Fibroblast of lung (primary cell): ENCODE measurements around the gene GPR137C. TPM values are rescaled to one million over a fixed set of nuclear protein-coding genes. Genes with fewer than 3 reads are reported as not detected.

ENCODE experiments used
- DNase-seq, 2 donors: peaks; one replicate each; pipeline versions ENCODE4 v3.0.0 to v3.0.0-alpha.2; 2010; ENCODE audit warnings: low read depth in 2 of 2
- H2AFZ ChIP-seq: 2 replicates; pipeline ENCODE4 v1.5.1; 2012; ENCODE audit warnings: low read length, control low read depth, inconsistent platforms
- H3K27ac ChIP-seq: 2 replicates; pipeline ENCODE4 v1.5.1; 2011; ENCODE audit warnings: low read length, control low read depth; ENCODE audit not compliant: insufficient read depth
- H3K27me3 ChIP-seq: 2 replicates; pipeline ENCODE4 v1.5.1; 2011; ENCODE audit warnings: mild to moderate bottlenecking, low read length; ENCODE audit not compliant: control insufficient read depth, insufficient read depth
- H3K36me3 ChIP-seq: 2 replicates; pipeline ENCODE4 v1.5.1; 2011; ENCODE audit warnings: low read length; ENCODE audit not compliant: control insufficient read depth, insufficient read depth
- H3K4me1 ChIP-seq: 2 replicates; pipeline ENCODE4 v1.5.1; 2011; ENCODE audit warnings: low read length; ENCODE audit not compliant: control insufficient read depth, insufficient read depth; ENCODE audit errors: extremely low read depth
- H3K4me2 ChIP-seq: 2 replicates; pipeline ENCODE4 v1.5.1; 2011; ENCODE audit warnings: low read length, control low read depth; ENCODE audit not compliant: insufficient read depth; ENCODE audit errors: extremely low read depth
- H3K4me3 ChIP-seq, 4 experiments: fragments of 200-600 bp in 1 of 4; sonication (generic) in 1 of 4; replicated peaks in 1 of 4; 2 replicates each; pipeline ENCODE4 v1.5.1; 2011 to 2016; ENCODE audit warnings: low read length in 4 of 4, low read depth in 3 of 4, mild to moderate bottlenecking in 3 of 4, control low read depth in 2 of 4, inconsistent platforms in 1 of 4, mixed read lengths in 1 of 4; ENCODE audit not compliant: insufficient read depth in 1 of 4; ENCODE audit errors: control extremely low read depth in 1 of 4
- H3K79me2 ChIP-seq: 2 replicates; pipeline ENCODE4 v1.5.1; 2012; ENCODE audit warnings: mild to moderate bottlenecking, low read length, inconsistent platforms; ENCODE audit not compliant: control insufficient read depth, insufficient read depth
- H3K9ac ChIP-seq: 2 replicates; pipeline ENCODE4 v1.5.1; 2011; ENCODE audit warnings: mild to moderate bottlenecking, low read length, control low read depth; ENCODE audit not compliant: insufficient read depth
- H3K9me3 ChIP-seq: 2 replicates; pipeline ENCODE4 v1.5.1; 2012; ENCODE audit warnings: low read depth, low read length; ENCODE audit not compliant: control insufficient read depth, insufficient read depth
- H4K20me1 ChIP-seq: 2 replicates; pipeline ENCODE4 v1.5.1; 2011; ENCODE audit warnings: low read length; ENCODE audit not compliant: control insufficient read depth, insufficient read depth; ENCODE audit errors: extremely low read depth
- CTCF ChIP-seq, 2 donors: IDR thresholded peaks in 1 of 2; conservative IDR thresholded peaks in 1 of 2; 1 replicate in 1 of 2; 2 replicates in 1 of 2; pipeline ENCODE4 v1.5.1; 2011 to 2012; ENCODE audit warnings: low read length in 2 of 2, control low read depth in 1 of 2, inconsistent platforms in 1 of 2, low read depth in 1 of 2, mild to moderate bottlenecking in 1 of 2
- EZH2 ChIP-seq: IDR thresholded peaks from 2 replicates; pipeline ENCODE4 v1.5.1; 2012; ENCODE audit warnings: low read length, control low read depth, mild to moderate bottlenecking; ENCODE audit errors: missing control alignments
- polyA plus RNA-seq, 2 donors: library from polyadenylated mRNA; depleted of rRNA in 1 of 2; stranded (reverse) in 1 of 2; unstranded in 1 of 2; fragments of >200 nt; gene quantifications; 2 replicates each; pipeline ENCODE4 v1.2.1, GENCODE V29; 2011 to 2012; ENCODE audit warnings: missing spikeins in 1 of 2
- total RNA-seq: library from RNA; depleted of rRNA; stranded (reverse); fragments of >200 nt; gene quantifications from 2 replicates; pipeline ENCODE4 v1.2.1, GENCODE V29; 2014

Gene GPR137C
- total and polyA plus RNA-seq, 2 donors (not counting 1 experiment from before 2014, with no cell fraction given): 0.37 to 0.50 TPM

DNA sequence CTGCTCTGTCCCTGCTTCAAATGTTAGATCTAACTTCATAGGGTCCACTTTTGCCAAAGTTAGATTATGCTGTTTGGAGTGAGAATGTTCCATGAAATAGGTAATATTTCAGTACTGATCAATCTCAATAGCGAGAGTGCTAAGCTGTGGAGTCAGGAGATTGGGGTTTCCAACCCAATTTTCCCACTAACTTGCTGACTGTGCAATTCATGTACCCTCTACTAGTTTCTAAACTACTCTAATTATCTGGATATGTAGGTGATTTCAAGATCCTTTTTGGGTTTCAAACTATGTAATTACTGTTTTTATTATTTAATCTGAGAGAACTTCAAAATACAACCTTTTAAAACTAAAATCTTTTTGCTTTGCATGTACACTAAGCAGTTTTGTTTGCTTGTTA, 45.9 kb downstream of the GPR137C start:
- no peak for DNase-seq

GRCh38 chr14:52599974-52600373, 47.3 kb downstream of the GPR137C start:
- TF ChIP-seq CTCF (conservative IDR thresholded peaks at IDR 0.05 in 1 of 2, IDR thresholded peaks at IDR 0.05 in 1 of 2; ENCODE audit: low read depth in 1 of 2, low read length in 2 of 2) (no peak), EZH2 (no peak)
- no peak for DNase-seq

More for the DNA sequence above, 45.9 kb downstream of the GPR137C start:
- no peak overlapping the region for H3K9ac ChIP-seq
- TF ChIP-seq EZH2 (no peak), CTCF (conservative IDR thresholded peaks at IDR 0.05 in 1 of 2, IDR thresholded peaks at IDR 0.05 in 1 of 2; ENCODE audit: low read depth in 1 of 2, low read length in 2 of 2) (no peak)
- no peak overlapping the region for H3K4me3 ChIP-seq
- no peaks in the 10 kb centered on the region for H4K20me1 ChIP-seq
- H3K4me2 ChIP-seq: no peak overlapping the region
- no peaks in the 10 kb centered on the region for H3K36me3 ChIP-seq
- no peaks in the 10 kb centered on the region for H3K9me3 ChIP-seq
- H3K27ac ChIP-seq: no peak overlapping the region
- no peaks in the 10 kb centered on the region for H3K4me1 ChIP-seq
- H3K27me3 ChIP-seq: no peaks in the 10 kb centered on the region
- H2AFZ ChIP-seq: no peak overlapping the region
- no peaks in the 10 kb centered on the region for H3K79me2 ChIP-seq

GRCh38 chr14:52602131-52602530, 49.5 kb downstream of the GPR137C start:
- Histone ChIP-seq H3K36me3 (no peaks in the 10 kb centered on the region), H3K27ac (no peak overlapping the region), H3K27me3 (no peaks in the 10 kb centered on the region), H3K4me3 (no peak overlapping the region), H3K9me3 (no peaks in the 10 kb centered on the region), H3K9ac (no peak overlapping the region), H3K79me2 (no peaks in the 10 kb centered on the region), H2AFZ (no peak overlapping the region), H3K4me1 (no peaks in the 10 kb centered on the region), H4K20me1 (no peaks in the 10 kb centered on the region), H3K4me2 (no peak overlapping the region)
- no peak for TF ChIP-seq EZH2
- DNase-seq: no peak

More at GRCh38 chr14:52599974-52600373, 47.3 kb downstream of the GPR137C start:
- no peaks in the 10 kb centered on the region for H3K36me3 ChIP-seq
- H3K9ac ChIP-seq: no peak overlapping the region
- H3K4me3 ChIP-seq: no peak overlapping the region
- no peaks in the 10 kb centered on the region for H4K20me1 ChIP-seq
- no peak overlapping the region for H3K27ac ChIP-seq
- no peaks in the 10 kb centered on the region for H3K4me1 ChIP-seq
- H3K27me3 ChIP-seq: no peaks in the 10 kb centered on the region
- H3K4me2 ChIP-seq: no peak overlapping the region
- no peak overlapping the region for H2AFZ ChIP-seq
- no peaks in the 10 kb centered on the region for H3K79me2 ChIP-seq
- H3K9me3 ChIP-seq: no peaks in the 10 kb centered on the region
